ENCODE measurements around the gene BLNK. TPM values are rescaled to one million over a fixed set of nuclear protein-coding genes. Genes with fewer than 3 reads are reported as not detected.

The BLNK gene
- total and polyA plus RNA-seq, 4 donors = 4.1 to 18.7 (median 6.4) TPM

- no peaks in the 10 kb centered on the region for H3K9me3 ChIP-seq (ENCODE audit: control insufficient read depth in 4 of 4, insufficient read depth in 3 of 4, low read length in 3 of 4)
- no peaks in the 10 kb centered on the region for H3K4me1 ChIP-seq (ENCODE audit: control insufficient read depth in 5 of 5, insufficient read depth in 5 of 5, low read length in 5 of 5)
- no peak overlapping the region for H3K9ac ChIP-seq (ENCODE audit: insufficient read depth in 1 of 2, low read length in 2 of 2)
- DNase-seq (no peak), ATAC-seq (ENCODE audit: insufficient read depth, low FRiP score) (no peak)
- H3K27me3 ChIP-seq (ENCODE audit: control insufficient read depth in 3 of 3, insufficient read depth in 3 of 3, low read length in 2 of 3) = no peaks in the 10 kb centered on the region
- no peaks in the 10 kb centered on the region for H3K36me3 ChIP-seq (ENCODE audit: control insufficient read depth in 4 of 4, insufficient read depth in 4 of 4, low read length in 4 of 4)
- no peak overlapping the region for H3K27ac ChIP-seq (ENCODE audit: low read depth in 1 of 2, low read length in 1 of 2)
- 80 to 85% methylated on average over 2 of the region's 2 CpGs for WGBS, 2 donors
- TF ChIP-seq CTCF (IDR thresholded peaks at IDR 0.05; ENCODE audit: control extremely low read depth, extremely low read depth) = no peak
- no peak overlapping the region for H3K4me3 ChIP-seq
Observed at GRCh38 chr10:96242822-96243221, 28.5 kb downstream of the BLNK start.

GRCh38 chr10:96238646-96239623 is 32.4 kb downstream of the BLNK start:
- no peak overlapping the region for H3K27ac ChIP-seq (ENCODE audit: low read depth in 1 of 2, low read length in 1 of 2)
- ATAC-seq (ENCODE audit: insufficient read depth, low FRiP score) (no peak), DNase-seq (no peak)
- no peaks in the 10 kb centered on the region for H3K9me3 ChIP-seq (ENCODE audit: control insufficient read depth in 4 of 4, insufficient read depth in 3 of 4, low read length in 3 of 4)
- no peak overlapping the region for H3K9ac ChIP-seq (ENCODE audit: insufficient read depth in 1 of 2, low read length in 2 of 2)
- H3K4me1 ChIP-seq (ENCODE audit: control insufficient read depth in 5 of 5, insufficient read depth in 5 of 5, low read length in 5 of 5) = no peaks in the 10 kb centered on the region
- no peaks in the 10 kb centered on the region for H3K36me3 ChIP-seq (ENCODE audit: control insufficient read depth in 4 of 4, insufficient read depth in 4 of 4, low read length in 4 of 4)
- H3K27me3 ChIP-seq (ENCODE audit: control insufficient read depth in 3 of 3, insufficient read depth in 3 of 3, low read length in 2 of 3) = no peaks in the 10 kb centered on the region
- WGBS, 2 donors = 45 to 63% methylated on average over 4 of the region's 4 CpGs
- TF ChIP-seq CTCF (IDR thresholded peaks at IDR 0.05; ENCODE audit: control extremely low read depth, extremely low read depth) = no peak
- no peak overlapping the region for H3K4me3 ChIP-seq

- Histone ChIP-seq H3K4me3 (no peak overlapping the region), H3K9ac (ENCODE audit: insufficient read depth in 1 of 2, low read length in 2 of 2) (no peak overlapping the region), H3K36me3 (ENCODE audit: control insufficient read depth in 4 of 4, insufficient read depth in 4 of 4, low read length in 4 of 4) (no peaks in the 10 kb centered on the region), H3K9me3 (ENCODE audit: control insufficient read depth in 4 of 4, insufficient read depth in 3 of 4, low read length in 3 of 4) (no peaks in the 10 kb centered on the region), H3K4me1 (ENCODE audit: control insufficient read depth in 5 of 5, insufficient read depth in 5 of 5, low read length in 5 of 5) (no peaks in the 10 kb centered on the region), H3K27ac (ENCODE audit: low read depth in 1 of 2, low read length in 1 of 2) (no peak overlapping the region), H3K27me3 (ENCODE audit: control insufficient read depth in 3 of 3, insufficient read depth in 3 of 3, low read length in 2 of 3) (no peaks in the 10 kb centered on the region)
- no peak for TF ChIP-seq CTCF (IDR thresholded peaks at IDR 0.05; ENCODE audit: control extremely low read depth, extremely low read depth)
- 94 to 97% methylated on average over 1 of the region's 1 CpG for WGBS, 2 donors
- DNase-seq (no peak), ATAC-seq (ENCODE audit: insufficient read depth, low FRiP score) (no peak)
Observed at GRCh38 chr10:96236876-96237275, 34.5 kb downstream of the BLNK start.

Measured in lung (tissue), 12 donors.